Femur (tissue), 1 donor: ENCODE data around the gene PUM1.

Source experiments
- DNase-seq: peaks from one replicate; pipeline ENCODE4 v3.0.0-alpha.2; 2017

Gene PUM1

GRCh38 chr1:30904962-30905335 is 160.6 kb downstream of the PUM1 start:
- DNase-seq: no peak

- no peak for DNase-seq
These were observed 161.1 kb downstream of the PUM1 start for GRCh38 chr1:30904191-30904961.

- no peak for DNase-seq
These were observed 162.0 kb downstream of the PUM1 start for GRCh38 chr1:30903343-30904034.

- DNase-seq: no peak
These were observed 162.8 kb downstream of the PUM1 start for GRCh38 chr1:30902593-30903290.

GRCh38 chr1:30901798-30902581 is 163.5 kb downstream of the PUM1 start:
- DNase-seq: peak; percentile 76

GRCh38 chr1:30900931-30901560 is 164.5 kb downstream of the PUM1 start:
- DNase-seq: no peak

- no peak for DNase-seq
These were observed 165.0 kb downstream of the PUM1 start for GRCh38 chr1:30900486-30900885.

GRCh38 chr1:30899577-30900389 is 165.7 kb downstream of the PUM1 start:
- DNase-seq: no peak

GRCh38 chr1:30898031-30898815 is 167.3 kb downstream of the PUM1 start:
- no peak for DNase-seq

- no peak for DNase-seq
These were observed 168.6 kb downstream of the PUM1 start for GRCh38 chr1:30896905-30897304.

GRCh38 chr1:30895944-30896660 is 169.4 kb downstream of the PUM1 start:
- DNase-seq: no peak

GRCh38 chr1:30895382-30895943 is 170.1 kb downstream of the PUM1 start:
- no peak for DNase-seq

GRCh38 chr1:30894508-30894973 is 171.0 kb downstream of the PUM1 start:
- DNase-seq: no peak

GRCh38 chr1:30893776-30894507 is 171.6 kb downstream of the PUM1 start:
- DNase-seq: no peak

GRCh38 chr1:30892671-30893073 is 172.8 kb downstream of the PUM1 start:
- DNase-seq: no peak

GRCh38 chr1:30891227-30891552 is 174.3 kb downstream of the PUM1 start:
- no peak for DNase-seq

- DNase-seq: no peak
These were observed 174.9 kb downstream of the PUM1 start for GRCh38 chr1:30890502-30891226.

GRCh38 chr1:30889511-30889910 is 176.0 kb downstream of the PUM1 start:
- DNase-seq: no peak
